ENCODE data around the gene DOCK10.

Gene DOCK10

DNA sequence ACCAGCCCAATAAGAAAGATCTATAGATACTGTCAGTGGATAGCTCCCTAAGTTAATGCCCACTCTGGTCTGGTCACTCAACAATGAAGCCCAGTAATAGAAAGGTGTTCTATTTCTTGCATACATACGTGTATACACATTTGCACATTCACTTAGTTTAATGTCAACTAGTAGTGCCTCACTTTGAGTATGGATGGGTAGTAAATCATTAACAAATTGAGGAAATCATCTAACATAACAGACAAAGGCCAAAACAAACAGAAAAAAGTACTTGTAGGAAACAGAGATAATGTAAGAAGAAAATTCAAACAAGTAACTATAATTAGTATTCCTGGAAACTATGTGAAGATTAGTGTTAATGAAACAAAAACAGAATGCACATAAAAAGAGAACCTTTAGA, 312.8 kb downstream of the DOCK10 start:
- DNase-seq (ENCODE audit: extremely low read depth in 1 of 2, low read depth in 1 of 2): no peak

DNA sequence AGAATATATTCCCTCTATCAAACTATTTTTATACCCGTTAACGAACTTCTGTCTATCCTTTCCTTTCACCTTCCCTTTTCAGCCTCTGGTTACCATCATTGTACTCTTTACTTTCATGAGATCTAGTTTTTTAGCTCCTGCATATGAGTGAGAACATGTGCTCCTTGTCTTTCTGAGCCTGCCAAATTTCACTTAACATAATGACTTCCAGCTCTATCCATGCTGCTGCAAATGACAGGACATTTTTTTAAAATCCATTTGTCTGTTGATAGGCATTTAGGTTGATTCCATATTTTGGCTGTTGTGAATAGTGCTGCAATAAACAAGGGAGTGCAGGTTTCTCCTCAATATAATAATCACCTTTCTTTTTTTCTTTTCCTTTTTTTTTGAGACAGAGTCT, 317.9 kb downstream of the DOCK10 start:
- DNase-seq (ENCODE audit: extremely low read depth in 1 of 2, low read depth in 1 of 2): no peak

GRCh38 chr2:224723586-224724217, 318.6 kb downstream of the DOCK10 start:
- no peak for DNase-seq (ENCODE audit: extremely low read depth in 1 of 2, low read depth in 1 of 2)

- DNase-seq (ENCODE audit: extremely low read depth in 1 of 2, low read depth in 1 of 2): no peak
Measured at GRCh38 chr2:224722770-224723169, 319.5 kb downstream of the DOCK10 start.

GRCh38 chr2:224722250-224722649, 320.0 kb downstream of the DOCK10 start:
- no peak for DNase-seq (ENCODE audit: extremely low read depth in 1 of 2, low read depth in 1 of 2)

DNA sequence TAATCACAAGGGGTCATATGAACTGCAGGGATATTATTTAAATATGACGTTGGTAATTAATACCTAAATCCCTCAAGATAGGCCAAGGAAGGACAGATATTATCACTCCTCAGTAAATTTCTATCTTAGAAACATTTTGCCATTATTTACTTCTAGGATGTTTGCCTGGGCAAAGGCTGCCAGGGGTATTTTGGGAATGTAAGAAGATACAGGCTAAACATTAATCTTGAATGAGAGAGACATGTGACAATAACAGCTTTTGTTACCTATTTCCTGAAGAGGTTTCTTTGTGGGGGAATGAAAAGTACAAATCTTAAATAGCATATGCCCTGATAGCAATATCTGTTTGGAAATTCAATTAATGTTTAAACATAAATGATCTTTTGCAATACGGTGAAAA, 325.3 kb downstream of the DOCK10 start:
- DNase-seq (ENCODE audit: extremely low read depth in 1 of 2, low read depth in 1 of 2): no peak

GRCh38 chr2:224716201-224716600, 326.1 kb downstream of the DOCK10 start, which contains the start of gene CCDC195:
CCDC195 (minus strand) TSS chr2:224716365; CDS start chr2:224716365, 0 bp downstream.
- no peak for DNase-seq (ENCODE audit: extremely low read depth in 1 of 2, low read depth in 1 of 2)
